HepG2 (cell line): ENCODE data around the gene CDC37. TPM values are rescaled to one million over a fixed set of nuclear protein-coding genes. Genes with fewer than 3 reads are reported as not detected.
A peak's percentile ranks its signal among the peaks of the same experiment; 100 is the strongest.

Experiments
- BCL6 ChIP-seq: IDR thresholded peaks from 2 replicates; pipeline ENCODE4 v1.6.1; 2016; ENCODE audit warnings: missing genetic modification reagents, missing compliant biosample characterization
- CBFB ChIP-seq: sonication (generic); formaldehyde crosslinking; IDR thresholded peaks from 2 replicates; pipeline ENCODE4 v1.4.0; 2020; ENCODE audit warnings: missing genetic modification reagents
- FOXP4 ChIP-seq: sonication (generic); formaldehyde crosslinking; IDR thresholded peaks from 2 replicates; pipeline ENCODE4 v1.4.0; 2020; ENCODE audit warnings: missing genetic modification reagents
- HDAC2 ChIP-seq: sonication (generic); formaldehyde crosslinking; IDR thresholded peaks from 2 replicates; pipeline ENCODE4 v1.4.0; 2020; ENCODE audit warnings: missing genetic modification reagents
- NPAS2 ChIP-seq: sonication (generic); formaldehyde crosslinking; IDR thresholded peaks from 2 replicates; pipeline ENCODE4 v1.8.0; 2022; ENCODE audit warnings: mild to moderate bottlenecking, missing genetic modification reagents, borderline replicate concordance
- NR2F1 ChIP-seq, 2 experiments: fragments of 450-650 bp in 1 of 2; formaldehyde crosslinking in 1 of 2; IDR thresholded peaks; 2 replicates each; pipeline versions ENCODE4 v1.5.0 to v1.6.1; 2016 to 2020; ENCODE audit warnings: mild to moderate bottlenecking in 1 of 2, missing compliant biosample characterization in 1 of 2, missing genetic modification reagents in 1 of 2, moderate library complexity in 1 of 2
- SMAD1 ChIP-seq: sonication (generic); formaldehyde crosslinking; IDR thresholded peaks from 2 replicates; pipeline ENCODE4 v1.4.0; 2020; ENCODE audit warnings: missing genetic modification reagents, low read depth, mild to moderate bottlenecking, borderline replicate concordance
- U2AF2 ChIP-seq: fragments of 200-400 bp; formaldehyde crosslinking; IDR thresholded peaks from 2 replicates; pipeline ENCODE4 v1.6.1; 2017; ENCODE audit warnings: low read depth, mild to moderate bottlenecking, low read length
- YEATS2 ChIP-seq: sonication (generic); formaldehyde crosslinking; IDR thresholded peaks from 2 replicates; pipeline ENCODE4 v1.4.0; 2020; ENCODE audit warnings: missing genetic modification reagents, borderline replicate concordance
- ZBTB21 ChIP-seq: sonication (generic); formaldehyde crosslinking; IDR thresholded peaks from 2 replicates; pipeline ENCODE4 v1.4.0; 2020; ENCODE audit warnings: missing genetic modification reagents
- ZBTB46 ChIP-seq: sonication (generic); formaldehyde crosslinking; IDR thresholded peaks from 2 replicates; pipeline ENCODE4 v1.4.0; 2020; ENCODE audit warnings: mild to moderate bottlenecking, missing genetic modification reagents, borderline replicate concordance
- ZNF160 ChIP-seq: sonication (generic); formaldehyde crosslinking; IDR thresholded peaks from 2 replicates; pipeline ENCODE4 v1.8.0; 2022; ENCODE audit warnings: mild to moderate bottlenecking, inconsistent platforms, missing genetic modification reagents
- ZNF280B ChIP-seq: sonication (generic); formaldehyde crosslinking; IDR thresholded peaks from 2 replicates; pipeline ENCODE4 v1.5.0; 2020; ENCODE audit warnings: missing genetic modification reagents, mild to moderate bottlenecking, borderline replicate concordance
- ZNF441 ChIP-seq: sonication (generic); formaldehyde crosslinking; IDR thresholded peaks from 2 replicates; pipeline ENCODE4 v1.7.0; 2021; ENCODE audit warnings: missing genetic modification reagents, borderline replicate concordance
- ZNF546 ChIP-seq: sonication (generic); formaldehyde crosslinking; conservative IDR thresholded peaks from 2 replicates; pipeline ENCODE4 v1.8.1; 2023; ENCODE audit warnings: mild to moderate bottlenecking, missing genetic modification reagents
- ZNF562 ChIP-seq: sonication (generic); formaldehyde crosslinking; IDR thresholded peaks from 2 replicates; pipeline ENCODE4 v1.8.0; 2022; ENCODE audit warnings: missing genetic modification reagents, borderline replicate concordance
- ZNF572 ChIP-seq: sonication (generic); formaldehyde crosslinking; IDR thresholded peaks from 2 replicates; pipeline ENCODE4 v1.5.1; 2020; ENCODE audit warnings: mild to moderate bottlenecking, missing genetic modification reagents
- polyA plus RNA-seq, 8 experiments: library from polyadenylated mRNA; depleted of rRNA in 3 of 8; stranded (reverse) in 7 of 8; unstranded in 1 of 8; fragments of >200 nt; fragmentation: Illumina TruSeq in 4 of 8; extraction: Trizol in 4 of 8; gene quantifications; 2 replicates each; pipeline versions ENCODE4 v1.2.1 to v1.2.3, GENCODE V29; 2011 to 2016; ENCODE audit warnings: low read depth in 4 of 8, missing spikeins in 1 of 8, mixed read lengths in 1 of 8; ENCODE audit not compliant: insufficient read depth in 1 of 8
- total RNA-seq, 5 experiments: library from RNA; depleted of rRNA; stranded (reverse); fragments of >200 nt; fragmentation: Illumina TruSeq; extraction: Trizol; gene quantifications; 2 replicates each; pipeline ENCODE4 v1.2.3, GENCODE V29; 2016; ENCODE audit warnings: low read depth in 1 of 5
- TF ChIP-seq, protein P1 (sequence below): sonication (generic); formaldehyde crosslinking; IDR thresholded peaks from 2 replicates; pipeline ENCODE4 v1.5.1; 2020; ENCODE audit warnings: missing genetic modification reagents, mild to moderate bottlenecking, borderline replicate concordance
- TF ChIP-seq, protein P2 (sequence below): sonication (generic); formaldehyde crosslinking; IDR thresholded peaks from 2 replicates; pipeline ENCODE4 v1.4.0; 2020; ENCODE audit warnings: mild to moderate bottlenecking, low read depth, missing genetic modification reagents

The CDC37 gene
- total and polyA plus RNA-seq, 2 of the 13 experiments (the other 11 are each of a cell fraction or from before 2014, with no cell fraction given): 158 to 177 TPM

GRCh38 chr19:10416380-10417257 lies 13.3 kb upstream of the CDC37 start (continued):
- peak; percentile 85 for TF ChIP-seq CBFB (CRISPR knock-in tag)
- TF ChIP-seq ZNF572 (CRISPR knock-in tag): no peak
- peak; percentile 95; the same call in 1 of the 2 replicates for TF ChIP-seq U2AF2
- 0 out of 2 replicates have a peak, but pooled peaks have one; percentile 41 for TF ChIP-seq ZNF562 (CRISPR knock-in tag)
- TF ChIP-seq ZNF280B (CRISPR knock-in tag): peak; percentile 84
- TF ChIP-seq ZNF160 (CRISPR knock-in tag): peak; percentile 70; the same call in 1 of the 2 replicates
- no peak for TF ChIP-seq ZNF546 (CRISPR knock-in tag)
- no peak; the same call in 1 of the 2 replicates for TF ChIP-seq BCL6 (CRISPR knock-in tag)
- TF ChIP-seq ZBTB21: peak; percentile 100
- TF ChIP-seq NPAS2 (CRISPR knock-in tag): no peak
- TF ChIP-seq, protein P1, sequence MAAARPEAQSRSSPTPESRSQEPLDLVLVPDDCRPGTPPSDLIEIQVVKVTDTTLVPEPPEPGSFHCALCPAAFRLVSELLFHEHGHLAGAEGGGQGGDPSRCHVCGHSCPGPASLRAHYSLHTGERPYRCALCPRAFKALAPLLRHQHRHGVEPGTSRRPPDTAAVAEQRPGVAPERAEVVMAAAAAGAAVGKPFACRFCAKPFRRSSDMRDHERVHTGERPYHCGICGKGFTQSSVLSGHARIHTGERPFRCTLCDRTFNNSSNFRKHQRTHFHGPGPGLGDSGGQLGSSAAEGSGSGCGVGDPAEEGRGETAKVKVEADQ: no peak; the same call in 1 of the 2 replicates
- TF ChIP-seq, protein P2, sequence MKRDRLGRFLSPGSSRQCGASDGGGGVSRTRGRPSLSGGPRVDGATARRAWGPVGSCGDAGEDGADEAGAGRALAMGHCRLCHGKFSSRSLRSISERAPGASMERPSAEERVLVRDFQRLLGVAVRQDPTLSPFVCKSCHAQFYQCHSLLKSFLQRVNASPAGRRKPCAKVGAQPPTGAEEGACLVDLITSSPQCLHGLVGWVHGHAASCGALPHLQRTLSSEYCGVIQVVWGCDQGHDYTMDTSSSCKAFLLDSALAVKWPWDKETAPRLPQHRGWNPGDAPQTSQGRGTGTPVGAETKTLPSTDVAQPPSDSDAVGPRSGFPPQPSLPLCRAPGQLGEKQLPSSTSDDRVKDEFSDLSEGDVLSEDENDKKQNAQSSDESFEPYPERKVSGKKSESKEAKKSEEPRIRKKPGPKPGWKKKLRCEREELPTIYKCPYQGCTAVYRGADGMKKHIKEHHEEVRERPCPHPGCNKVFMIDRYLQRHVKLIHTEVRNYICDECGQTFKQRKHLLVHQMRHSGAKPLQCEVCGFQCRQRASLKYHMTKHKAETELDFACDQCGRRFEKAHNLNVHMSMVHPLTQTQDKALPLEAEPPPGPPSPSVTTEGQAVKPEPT (CRISPR knock-in tag): 0 out of 2 replicates have a peak, but pooled peaks have one; percentile 55
- TF ChIP-seq HDAC2 (CRISPR knock-in tag): peak; percentile 98
- TF ChIP-seq SMAD1: no peak
- TF ChIP-seq YEATS2 (CRISPR knock-in tag): peak; percentile 65; the same call in 1 of the 2 replicates
- no peak for TF ChIP-seq ZBTB46 (CRISPR knock-in tag)
- TF ChIP-seq ZNF441: no peak
- TF ChIP-seq NR2F1 (CRISPR knock-in tag; IDR thresholded peaks at IDR 0.05): peak in 1 of 2 experiments; percentile 57; a peak in 1 of 4 replicates
- peak; percentile 65 for TF ChIP-seq FOXP4 (CRISPR knock-in tag)
